Activated naive CD8-positive, alpha-beta T cell treated with anti-CD3 and anti-CD28 coated beads, Interleukin-2, amount 50 U/mL, for 24 hours (primary cell): ENCODE results near the gene FOXO1.
A peak's percentile ranks its signal among the peaks of the same experiment; 100 is the strongest.

Experiments
- ATAC-seq: fragments of 150-1000 bp; cut with Tn5 transposase; one replicate; pipeline ENCODE4 v1.10.0; 2021
- DNase-seq: peaks from one replicate; pipeline ENCODE4 v3.0.0; 2021
- H3K27ac Mint-ChIP-seq: one replicate; pipeline ENCODE4 v1.8.0; 2021; ENCODE audit warnings: mild to moderate bottlenecking, mixed read lengths
- H3K27me3 Mint-ChIP-seq: one replicate; pipeline ENCODE4 v1.8.0; 2021; ENCODE audit warnings: mixed read lengths
- H3K36me3 Mint-ChIP-seq: one replicate; pipeline ENCODE4 v1.8.0; 2021; ENCODE audit warnings: low read depth, mixed read lengths
- H3K4me1 Mint-ChIP-seq: one replicate; pipeline ENCODE4 v1.8.0; 2021; ENCODE audit warnings: mixed read lengths
- H3K4me3 Mint-ChIP-seq: one replicate; pipeline ENCODE4 v1.8.0; 2021; ENCODE audit warnings: mild to moderate bottlenecking, moderate library complexity, mixed read lengths
- H3K9me3 Mint-ChIP-seq: one replicate; pipeline ENCODE4 v1.8.0; 2021; ENCODE audit warnings: mixed read lengths

The FOXO1 gene

GRCh38 chr13:40592035-40592434, 74.4 kb downstream of the FOXO1 start:
- peaks cover 95% of the 10 kb centered on the region for H3K4me1 Mint-ChIP-seq
- no peaks in the 10 kb centered on the region for H3K27me3 Mint-ChIP-seq
- ATAC-seq (no peak), DNase-seq (no peak)
- H3K27ac Mint-ChIP-seq = peak overlapping the region; percentile 29
- peaks cover 3% of the 10 kb centered on the region for H3K36me3 Mint-ChIP-seq
- no peaks in the 10 kb centered on the region for H3K9me3 Mint-ChIP-seq
- H3K4me3 Mint-ChIP-seq = no peak overlapping the region

GRCh38 chr13:40591091-40591490, 75.3 kb downstream of the FOXO1 start:
- Mint-ChIP-seq H3K27ac (peak overlapping the region; percentile 78), H3K4me1 (peaks cover 95% of the 10 kb centered on the region), H3K27me3 (no peaks in the 10 kb centered on the region), H3K36me3 (peaks cover 3% of the 10 kb centered on the region), H3K9me3 (no peaks in the 10 kb centered on the region), H3K4me3 (no peak overlapping the region)
- no peak for DNase-seq
- ATAC-seq = no peak

GRCh38 chr13:40590112-40590862, 76.2 kb downstream of the FOXO1 start:
- H3K36me3 Mint-ChIP-seq = peaks cover 6% of the 10 kb centered on the region
- H3K4me1 Mint-ChIP-seq = peaks cover 95% of the 10 kb centered on the region

GRCh38 chr13:40589285-40590109, 76.9 kb downstream of the FOXO1 start:
- Mint-ChIP-seq H3K27me3 (no peaks in the 10 kb centered on the region), H3K36me3 (peaks cover 10% of the 10 kb centered on the region), H3K4me1 (peaks cover 95% of the 10 kb centered on the region), H3K27ac (peak overlapping the region; percentile 78), H3K4me3 (peak overlapping the region; percentile 27), H3K9me3 (no peaks in the 10 kb centered on the region)
- DNase-seq (no peak), ATAC-seq (peak; percentile 61)

More at GRCh38 chr13:40590112-40590862, 76.2 kb downstream of the FOXO1 start:
- Mint-ChIP-seq H3K27ac (peak overlapping the region; percentile 78), H3K27me3 (no peaks in the 10 kb centered on the region), H3K4me3 (peak overlapping the region; percentile 27), H3K9me3 (no peaks in the 10 kb centered on the region)
- no peak for ATAC-seq
- DNase-seq = no peak

GRCh38 chr13:40588101-40588500, 78.3 kb downstream of the FOXO1 start:
- no peak for DNase-seq
- H3K9me3 Mint-ChIP-seq = peaks cover 8% of the 10 kb centered on the region

GRCh38 chr13:40586886-40587565, 79.4 kb downstream of the FOXO1 start:
- Mint-ChIP-seq H3K27ac (peak overlapping the region; percentile 40), H3K9me3 (peaks cover 8% of the 10 kb centered on the region), H3K4me1 (peaks cover 95% of the 10 kb centered on the region), H3K36me3 (peaks cover 18% of the 10 kb centered on the region), H3K4me3 (peak overlapping the region; percentile 19), H3K27me3 (no peaks in the 10 kb centered on the region)
- ATAC-seq (no peak), DNase-seq (no peak)

More at GRCh38 chr13:40588101-40588500, 78.3 kb downstream of the FOXO1 start:
- ATAC-seq = no peak
- H3K4me1 Mint-ChIP-seq = peaks cover 95% of the 10 kb centered on the region
- H3K27me3 Mint-ChIP-seq = no peaks in the 10 kb centered on the region
- H3K36me3 Mint-ChIP-seq = peaks cover 18% of the 10 kb centered on the region
- no peak overlapping the region for H3K4me3 Mint-ChIP-seq
- peak overlapping the region; percentile 46 for H3K27ac Mint-ChIP-seq

GRCh38 chr13:40585911-40586471, 80.5 kb downstream of the FOXO1 start:
- H3K9me3 Mint-ChIP-seq = peaks cover 8% of the 10 kb centered on the region
- peaks cover 17% of the 10 kb centered on the region for H3K36me3 Mint-ChIP-seq
- peaks cover 96% of the 10 kb centered on the region for H3K4me1 Mint-ChIP-seq
- H3K27ac Mint-ChIP-seq = peak overlapping the region; percentile 45
- H3K4me3 Mint-ChIP-seq = peak overlapping the region; percentile 19
- DNase-seq = no peak
- no peaks in the 10 kb centered on the region for H3K27me3 Mint-ChIP-seq
- no peak for ATAC-seq

- peaks cover 8% of the 10 kb centered on the region for H3K9me3 Mint-ChIP-seq
- H3K27me3 Mint-ChIP-seq = no peaks in the 10 kb centered on the region
- peak; percentile 58 for ATAC-seq
- DNase-seq = no peak
- H3K27ac Mint-ChIP-seq = peak overlapping the region; percentile 78
- peaks cover 96% of the 10 kb centered on the region for H3K4me1 Mint-ChIP-seq
- H3K4me3 Mint-ChIP-seq = no peak overlapping the region
- peaks cover 17% of the 10 kb centered on the region for H3K36me3 Mint-ChIP-seq
These were observed 82.7 kb downstream of the FOXO1 start for GRCh38 chr13:40583738-40584137.

GRCh38 chr13:40582531-40582930, 83.9 kb downstream of the FOXO1 start:
- Mint-ChIP-seq H3K36me3 (peaks cover 17% of the 10 kb centered on the region), H3K27ac (peak overlapping the region; percentile 12), H3K27me3 (no peaks in the 10 kb centered on the region), H3K9me3 (peaks cover 8% of the 10 kb centered on the region), H3K4me1 (peaks cover 96% of the 10 kb centered on the region), H3K4me3 (no peak overlapping the region)
- ATAC-seq (no peak), DNase-seq (no peak)

GRCh38 chr13:40581277-40581579, 85.2 kb downstream of the FOXO1 start:
- Mint-ChIP-seq H3K27me3 (no peaks in the 10 kb centered on the region), H3K27ac (peak overlapping the region; percentile 70), H3K9me3 (peaks cover 8% of the 10 kb centered on the region), H3K4me3 (peak overlapping the region; percentile 18), H3K36me3 (peaks cover 17% of the 10 kb centered on the region), H3K4me1 (peaks cover 94% of the 10 kb centered on the region)
- ATAC-seq (no peak), DNase-seq (no peak)

GRCh38 chr13:40580566-40581276, 85.7 kb downstream of the FOXO1 start:
- Mint-ChIP-seq H3K9me3 (peaks cover 8% of the 10 kb centered on the region), H3K36me3 (peaks cover 13% of the 10 kb centered on the region), H3K4me1 (peaks cover 94% of the 10 kb centered on the region), H3K4me3 (no peak overlapping the region), H3K27me3 (no peaks in the 10 kb centered on the region), H3K27ac (peak overlapping the region; percentile 70)
- DNase-seq = no peak
- no peak for ATAC-seq

- no peaks in the 10 kb centered on the region for H3K27me3 Mint-ChIP-seq
- peaks cover 94% of the 10 kb centered on the region for H3K4me1 Mint-ChIP-seq
- H3K27ac Mint-ChIP-seq = peak overlapping the region; percentile 20
- H3K4me3 Mint-ChIP-seq = no peak overlapping the region
- no peak for DNase-seq
- ATAC-seq = no peak
- H3K9me3 Mint-ChIP-seq = peaks cover 8% of the 10 kb centered on the region
- H3K36me3 Mint-ChIP-seq = peaks cover 9% of the 10 kb centered on the region
These were observed 86.9 kb downstream of the FOXO1 start for GRCh38 chr13:40579535-40579934.

- Mint-ChIP-seq H3K36me3 (peaks cover under 1% of the 10 kb centered on the region), H3K4me3 (no peak overlapping the region), H3K27ac (no peak overlapping the region), H3K27me3 (no peaks in the 10 kb centered on the region), H3K9me3 (no peaks in the 10 kb centered on the region), H3K4me1 (peaks cover 95% of the 10 kb centered on the region)
- no peak for ATAC-seq
- no peak for DNase-seq
These were observed 88.4 kb downstream of the FOXO1 start for GRCh38 chr13:40578055-40578454.

GRCh38 chr13:40576369-40576768, 90.1 kb downstream of the FOXO1 start:
- Mint-ChIP-seq H3K4me1 (peaks cover 98% of the 10 kb centered on the region), H3K27me3 (no peaks in the 10 kb centered on the region), H3K9me3 (no peaks in the 10 kb centered on the region), H3K27ac (peak overlapping the region; percentile 66), H3K36me3 (no peaks in the 10 kb centered on the region), H3K4me3 (no peak overlapping the region)
- no peak for DNase-seq
- no peak for ATAC-seq
